GM18519 (cell line): Measurements from ENCODE around the gene KCNT1.
"Not testable (repeated sequence)": the region's sequence is repeated elsewhere in the genome, so short reads cannot be mapped to it uniquely, and the experiment has no call there.

Experiments
- ATAC-seq: cut with Tn5 transposase; IDR thresholded peaks from one replicate; pipeline ENCODE4 v1.9.1; 2021; ENCODE audit warnings: mild to moderate bottlenecking, moderate library complexity; ENCODE audit not compliant: unreplicated experiment, low FRiP score

Gene KCNT1

DNA sequence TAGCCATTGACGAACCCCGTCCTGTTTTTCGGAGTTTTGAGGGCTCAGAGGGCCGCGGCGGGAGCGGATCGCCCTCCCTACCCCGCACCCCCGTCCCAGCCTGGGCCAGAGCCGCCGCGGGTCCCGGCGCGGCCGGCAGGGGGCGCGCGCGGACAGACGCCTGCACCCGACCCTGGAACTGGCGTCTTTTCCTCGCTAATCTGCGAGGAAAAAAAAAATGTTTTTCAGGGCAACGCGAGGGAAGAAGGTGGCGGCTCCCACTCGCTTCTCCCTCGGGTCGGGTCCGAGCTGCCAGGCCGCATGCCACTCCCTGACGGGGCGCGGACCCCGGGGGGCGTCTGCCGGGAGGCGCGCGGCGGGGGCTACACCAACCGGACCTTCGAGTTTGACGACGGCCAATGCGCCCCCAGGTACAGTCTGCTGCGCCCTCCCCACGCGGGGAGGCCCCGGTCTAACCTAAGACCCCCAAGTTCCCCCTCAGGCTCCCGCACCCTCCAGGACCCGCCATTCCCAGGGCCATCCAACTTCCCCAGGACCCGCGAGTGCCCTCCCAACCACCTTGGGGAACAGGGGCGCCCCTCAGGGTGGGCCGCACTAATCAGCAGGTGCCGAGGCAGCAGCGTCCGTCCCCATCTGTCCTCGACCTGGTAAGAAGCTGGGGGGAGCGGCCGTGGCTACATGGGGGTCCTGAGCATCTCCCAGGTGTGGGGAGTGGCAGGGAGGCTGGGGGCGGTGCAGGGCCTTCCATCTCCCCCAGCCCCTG lies at the start of gene KCNT1:
TSS of gene KCNT1 (plus strand) at position 227 of the 763 bp plus-strand sequence. CDS start at position 301, 74 bp downstream.
- no peak for ATAC-seq

DNA sequence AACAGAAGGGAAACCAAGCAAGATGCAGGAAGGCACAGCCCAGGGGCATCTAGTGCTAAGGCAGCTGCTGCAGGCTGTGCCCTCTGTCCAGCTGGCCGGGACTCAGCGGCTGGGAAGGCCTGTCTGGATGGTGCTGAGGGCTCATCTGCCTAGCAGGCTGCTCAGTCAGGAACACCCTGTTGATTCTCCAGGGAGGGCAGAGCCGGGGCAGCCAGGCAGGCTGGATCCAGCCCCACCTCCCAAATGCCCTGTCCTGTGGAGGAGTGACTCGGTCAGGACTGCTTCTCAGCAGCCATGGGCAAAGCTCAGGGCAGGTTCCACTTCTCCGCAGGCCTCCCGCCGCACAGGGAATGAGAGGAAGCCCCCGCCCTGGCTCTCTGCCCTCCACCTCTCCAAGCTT lies 46.7 kb upstream of the KCNT1 start:
- no peak for ATAC-seq

DNA sequence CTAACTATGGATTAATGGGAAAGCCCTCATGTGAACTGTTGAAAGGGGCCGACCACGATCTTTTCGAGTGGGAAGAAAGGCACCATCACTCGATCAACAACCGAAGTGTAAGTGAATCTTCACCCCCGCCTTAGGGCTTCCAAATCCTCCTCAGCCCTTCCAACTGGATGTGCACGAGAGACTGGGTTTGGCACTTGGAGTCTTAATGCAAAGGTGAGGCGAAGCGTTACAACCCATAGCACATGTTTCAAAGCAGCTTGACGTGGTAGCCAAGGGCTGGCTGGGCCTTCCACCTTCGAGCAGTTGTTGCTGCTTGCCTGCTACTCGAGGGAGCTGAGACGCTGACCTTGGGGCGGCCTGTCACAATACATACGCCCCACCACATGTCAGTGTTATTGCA lies 44.6 kb upstream of the KCNT1 start:
- ATAC-seq = no peak

DNA sequence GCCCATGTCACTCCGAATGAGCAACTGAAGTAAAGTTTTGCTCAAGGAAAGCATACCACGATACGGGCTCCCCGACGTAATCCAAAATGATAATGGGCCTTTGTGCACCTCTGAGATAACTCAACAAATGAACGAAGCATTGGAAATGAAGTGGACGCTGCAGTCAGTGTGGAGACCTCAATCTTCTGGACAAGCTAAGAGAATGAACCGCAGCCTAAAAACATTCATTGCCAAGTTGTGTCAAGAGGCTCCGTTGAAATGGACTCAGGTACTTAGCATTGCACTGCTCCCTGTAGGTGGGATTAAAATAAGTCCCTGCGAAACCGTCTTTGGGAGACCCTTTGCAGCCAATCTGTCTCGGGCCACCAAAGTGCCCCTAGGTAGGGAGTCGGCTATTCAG lies 42.7 kb upstream of the KCNT1 start:
- no peak for ATAC-seq

DNA sequence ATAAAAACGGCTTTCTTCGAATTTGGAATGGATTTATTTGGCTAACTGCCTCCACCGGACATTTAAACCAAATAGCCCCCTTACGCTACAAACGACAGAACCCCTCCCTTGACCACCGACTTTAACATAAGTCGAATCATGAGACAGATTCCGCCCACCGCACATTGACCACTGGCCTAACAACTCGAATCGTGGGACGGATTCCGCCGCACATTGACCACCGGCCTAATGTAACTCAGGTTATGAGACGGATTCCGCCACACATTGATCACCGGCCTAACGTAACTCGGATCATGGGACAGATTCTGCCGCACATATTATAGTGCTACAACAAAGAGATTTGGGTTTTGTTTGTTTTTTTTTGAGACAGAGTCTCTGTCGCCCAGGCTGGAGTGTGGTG lies 41.6 kb upstream of the KCNT1 start:
- ATAC-seq = no peak

DNA sequence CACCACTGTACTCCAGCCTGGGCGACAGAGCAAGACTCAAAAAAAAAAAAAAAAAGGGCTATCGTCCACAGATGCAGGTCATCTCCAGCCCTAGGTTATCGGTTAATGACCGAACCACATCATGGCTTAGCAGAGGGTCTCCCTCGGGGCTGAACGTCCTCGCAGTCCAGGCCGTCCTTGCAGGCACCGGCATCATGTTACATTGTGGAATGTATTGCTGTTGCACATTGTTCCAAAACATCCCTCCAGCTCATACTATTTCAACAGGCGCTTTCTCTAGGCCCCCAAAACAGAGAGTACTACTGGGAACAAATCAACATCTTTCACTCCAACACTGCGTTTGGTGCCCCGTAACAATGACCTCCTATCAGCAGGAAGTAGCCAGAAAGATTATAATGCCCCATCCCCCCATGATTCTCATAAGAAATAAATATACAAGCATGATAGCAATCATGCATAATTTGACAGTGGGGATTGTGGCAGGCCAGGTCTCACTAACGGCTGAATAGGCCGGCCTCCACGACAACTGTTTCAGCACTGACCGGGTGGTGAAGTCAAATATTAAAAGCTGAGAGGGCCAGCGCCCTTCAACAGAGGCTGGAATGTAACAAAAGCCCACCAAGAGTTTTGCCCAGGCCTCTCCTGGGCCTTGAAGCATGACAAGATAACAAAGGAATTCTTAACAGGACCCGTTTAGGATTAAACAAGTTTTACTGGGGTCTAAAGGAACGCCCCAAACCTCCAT lies 40.0 kb upstream of the KCNT1 start:
- no peak for ATAC-seq

DNA sequence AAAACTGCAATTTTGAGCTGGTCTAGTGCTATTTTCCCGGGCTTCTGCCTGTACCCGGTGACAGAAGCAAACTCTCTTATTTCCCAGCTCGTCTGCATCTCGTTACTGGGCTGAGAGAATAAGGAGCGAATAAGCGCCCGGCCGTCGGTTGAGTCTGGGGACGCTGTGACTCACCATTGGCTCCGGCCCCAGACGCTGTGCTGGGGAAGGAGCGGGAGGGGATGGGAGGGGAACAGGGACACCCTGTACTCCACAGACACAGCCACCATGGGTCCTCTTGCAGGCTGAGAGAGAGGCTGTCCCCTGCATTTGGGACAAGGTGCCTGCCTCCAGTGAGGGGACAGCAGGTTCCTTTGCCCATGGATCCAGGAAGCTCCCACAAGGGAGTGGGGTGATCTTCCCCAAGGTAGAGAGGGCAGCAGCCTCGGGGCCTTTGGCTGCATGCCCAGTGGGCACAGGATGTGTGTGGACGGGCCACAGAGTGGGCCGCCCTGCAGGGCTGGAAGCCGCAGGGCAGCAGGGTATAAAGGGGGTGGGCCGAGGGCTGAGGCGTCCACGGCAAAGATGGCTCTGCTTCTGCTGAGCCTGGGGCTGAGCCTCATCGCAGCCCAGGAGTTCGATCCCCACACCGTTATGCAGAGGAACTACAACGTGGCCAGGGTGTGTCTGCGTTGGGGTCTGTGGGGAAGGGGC lies 39.1 kb upstream of the KCNT1 start, which contains the start of gene LCN9:
TSS of gene LCN9 (plus strand) at position 552 of the 693 bp plus-strand sequence. CDS start at position 565, 13 bp downstream.
- ATAC-seq = no peak

DNA sequence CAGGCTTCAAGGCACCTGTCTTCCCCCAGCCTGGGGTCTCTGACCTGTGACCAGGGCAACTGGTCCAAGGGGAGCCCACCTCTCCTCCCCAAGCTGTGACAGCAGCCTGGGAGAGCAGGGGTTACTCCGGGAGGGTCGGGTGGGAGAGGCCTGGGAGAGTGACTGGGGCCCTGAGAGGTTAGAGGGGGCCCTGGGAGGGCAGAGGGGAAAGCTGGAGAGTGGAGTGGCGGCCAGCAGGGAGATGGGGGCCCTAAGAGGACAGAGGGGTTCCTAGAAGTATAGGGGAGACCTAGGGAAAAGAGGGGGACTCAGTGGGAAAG lies 38.6 kb upstream of the KCNT1 start:
- no peak for ATAC-seq

DNA sequence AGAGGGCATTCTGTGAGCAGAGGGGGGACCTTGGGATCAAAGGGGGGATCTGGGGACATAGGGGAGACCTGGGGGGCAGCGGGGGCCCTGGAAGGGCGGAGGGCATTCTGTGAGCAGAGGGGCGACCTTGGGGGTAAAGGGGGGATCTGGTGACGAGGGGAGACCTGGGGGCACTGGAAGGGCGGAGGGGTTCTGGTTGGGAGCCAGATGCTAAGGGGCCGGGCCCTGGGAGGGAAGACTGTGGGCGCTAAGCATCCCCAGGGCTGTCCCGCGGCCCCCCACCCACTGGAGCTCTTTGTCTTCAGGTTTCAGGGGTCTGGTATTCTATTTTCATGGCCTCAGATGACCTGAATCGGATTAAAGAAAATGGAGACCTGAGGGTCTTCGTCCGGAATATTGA lies 38.1 kb upstream of the KCNT1 start:
- no peak for ATAC-seq

DNA sequence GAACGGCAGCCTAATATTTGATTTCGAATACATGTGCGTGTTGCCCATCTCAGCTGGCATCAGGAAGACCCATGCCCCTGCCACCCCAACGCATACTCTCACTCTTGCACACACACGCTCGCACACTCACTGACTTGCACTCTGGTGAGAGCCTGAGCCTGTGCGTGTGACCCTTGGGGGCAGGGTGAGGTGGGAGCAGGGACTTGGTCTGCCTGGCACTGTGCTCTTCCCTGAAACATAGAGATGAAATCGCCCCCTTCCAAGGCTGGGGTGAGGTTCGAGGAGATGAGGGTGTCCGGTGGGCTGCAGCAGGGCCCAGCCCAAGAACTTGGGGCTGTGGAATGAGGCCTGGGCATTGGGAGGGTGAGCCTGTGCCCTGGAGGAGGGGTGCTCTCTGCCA lies 37.7 kb upstream of the KCNT1 start:
- no peak for ATAC-seq

DNA sequence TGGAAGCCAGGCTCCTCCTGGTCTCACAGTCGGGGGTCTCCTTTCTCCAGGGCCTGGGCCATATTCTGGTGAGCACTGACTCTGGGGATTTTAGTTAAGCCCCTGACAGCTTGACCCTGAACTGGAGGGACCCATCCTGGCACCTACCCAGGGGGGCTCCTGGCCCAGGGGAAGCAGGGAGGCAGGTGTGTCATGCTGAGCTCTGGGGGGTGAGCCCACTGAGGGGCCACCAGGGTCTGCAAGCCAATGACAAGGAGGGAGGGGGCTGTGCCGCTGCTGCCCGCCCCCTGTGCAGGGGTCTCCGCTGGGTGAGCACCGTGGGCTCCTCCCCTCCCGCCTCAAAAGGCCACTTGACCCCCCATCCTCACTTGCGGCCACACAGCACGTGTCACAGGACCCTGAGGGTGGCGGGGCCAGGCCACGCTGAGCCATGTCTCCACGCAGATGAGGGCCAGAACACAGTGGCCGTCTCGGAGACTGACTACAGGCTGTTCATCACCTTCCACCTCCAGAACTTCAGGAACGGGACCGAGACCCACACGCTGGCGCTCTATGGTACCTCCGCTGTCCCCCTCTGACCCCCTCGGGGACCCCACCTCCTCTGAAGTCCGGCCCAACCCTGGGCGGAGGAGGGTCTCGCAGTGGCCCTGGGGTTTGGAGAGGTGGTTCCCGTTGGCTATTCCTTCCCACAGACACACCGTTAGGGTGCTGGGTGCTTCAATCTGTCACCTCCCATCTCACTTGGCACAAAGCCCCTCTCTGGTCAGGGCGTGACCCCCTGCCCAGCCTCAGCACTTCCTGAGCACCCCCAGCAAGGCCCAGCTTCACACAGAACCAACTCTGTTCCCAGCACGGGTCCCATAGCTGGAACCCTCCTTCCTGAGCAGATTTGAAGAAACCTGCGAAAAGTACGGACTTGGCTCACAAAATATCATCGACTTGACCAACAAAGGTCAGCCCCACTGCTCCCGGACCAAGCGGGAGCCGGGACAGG lies 36.9 kb upstream of the KCNT1 start:
- ATAC-seq = no peak

DNA sequence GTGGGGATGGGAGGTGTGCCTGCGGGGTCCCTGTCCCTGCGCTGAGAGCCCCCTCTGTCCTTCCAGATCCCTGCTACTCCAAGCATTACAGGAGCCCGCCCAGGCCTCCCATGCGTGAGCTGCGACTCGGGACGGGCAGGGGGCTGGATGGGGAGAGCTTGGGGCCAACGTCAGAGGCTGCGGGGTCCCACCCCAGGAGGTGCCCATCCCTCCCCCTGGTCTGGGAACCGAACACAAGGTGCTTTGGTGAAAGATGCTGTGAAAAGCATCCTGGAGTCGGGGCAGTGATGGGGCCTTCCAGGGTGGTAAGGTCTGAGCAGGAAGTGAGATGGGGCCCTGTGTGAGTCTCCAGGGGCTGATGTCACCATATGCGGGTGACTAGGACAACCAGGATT lies 36.2 kb upstream of the KCNT1 start:
- no peak for ATAC-seq

DNA sequence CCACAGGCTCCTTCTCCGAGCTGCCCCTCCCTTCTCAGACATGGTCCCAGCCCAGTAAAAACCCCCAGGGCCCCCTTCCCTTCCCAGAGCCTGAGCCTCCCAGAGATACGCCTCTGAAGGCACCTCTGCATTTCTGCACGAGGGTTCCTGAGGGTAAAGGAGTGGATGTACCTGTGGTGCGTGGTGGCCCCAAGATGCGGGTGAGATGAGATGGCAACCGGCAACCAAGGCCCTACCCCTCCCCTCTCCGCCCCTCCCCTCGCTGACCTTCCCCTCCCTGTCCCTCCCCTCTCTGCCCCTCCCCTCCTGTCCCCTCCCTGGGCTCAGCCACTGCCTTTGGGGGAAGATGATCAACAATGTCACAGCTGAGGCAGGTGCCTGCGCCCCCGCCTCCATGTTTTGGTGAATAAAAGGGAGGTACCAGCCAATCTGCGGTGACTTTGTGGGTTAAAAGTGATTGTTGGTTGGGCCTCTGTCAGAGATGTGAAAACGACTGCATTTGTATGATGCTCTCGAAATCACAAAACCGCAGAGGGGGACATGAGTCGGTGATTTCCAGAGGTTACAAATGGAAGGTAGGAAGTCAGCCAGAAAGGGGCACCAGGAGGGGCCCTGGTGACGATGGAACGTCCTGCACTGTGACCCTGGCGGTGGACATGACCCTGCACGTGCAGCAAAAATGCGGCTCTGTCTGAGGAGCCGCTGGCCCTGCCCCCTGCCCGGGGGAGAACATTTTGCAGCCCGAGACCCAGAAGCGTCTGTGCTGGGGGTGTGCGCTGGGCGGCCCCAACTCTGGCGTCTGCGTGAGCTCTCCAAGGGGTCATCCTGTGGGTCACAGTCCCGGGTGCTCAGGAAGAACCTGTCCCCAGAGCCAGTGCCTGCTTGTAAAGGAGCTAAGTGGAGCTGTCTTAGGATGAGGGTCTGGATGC lies 35.2 kb upstream of the KCNT1 start:
- no peak for ATAC-seq

DNA sequence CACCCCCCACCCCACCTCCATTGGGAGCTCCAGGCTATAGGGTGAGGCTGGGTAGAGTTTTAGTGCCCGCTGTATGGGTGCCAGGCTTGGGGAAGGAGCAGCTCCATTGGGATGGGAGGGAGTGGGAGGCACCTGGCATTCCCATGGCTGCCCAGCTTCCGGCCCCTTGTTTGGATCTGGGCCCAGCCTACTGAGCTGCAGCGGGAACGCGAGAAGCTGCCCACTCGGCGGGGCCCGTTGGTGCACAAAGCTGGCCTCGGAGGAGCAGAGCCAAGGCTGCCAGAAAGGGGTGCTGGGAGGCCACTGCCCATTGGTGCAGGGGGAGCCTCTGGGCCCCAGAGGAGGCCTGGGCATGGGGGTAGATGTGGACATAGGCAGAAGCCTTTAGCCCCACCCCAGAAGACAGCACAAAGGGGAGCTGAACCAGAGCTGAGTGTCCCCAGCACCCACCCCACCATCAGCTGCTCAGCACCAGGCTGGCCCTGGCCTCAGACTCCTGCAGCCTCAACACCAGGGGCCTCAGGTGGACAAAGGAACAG lies 34.5 kb upstream of the KCNT1 start:
- no peak for ATAC-seq

DNA sequence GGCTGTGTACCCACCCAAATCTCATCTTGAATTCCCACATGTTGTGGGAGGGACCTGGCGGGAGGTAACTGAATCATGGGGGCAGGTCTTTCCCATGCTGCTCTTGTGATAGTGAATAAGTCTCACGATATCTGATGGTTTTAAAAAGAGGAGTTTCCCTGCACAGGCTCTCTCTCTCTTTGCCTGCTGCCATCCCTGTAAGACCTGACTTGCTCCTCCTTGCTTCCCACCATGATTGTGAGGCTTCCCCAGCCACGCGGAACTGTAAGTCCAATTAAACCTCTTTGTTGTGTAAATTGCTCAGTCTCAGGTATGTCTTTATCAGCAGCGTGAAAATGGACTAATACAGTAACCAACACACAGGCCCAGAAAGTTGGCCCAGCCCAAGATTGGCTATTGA lies 33.0 kb upstream of the KCNT1 start:
- ATAC-seq = not testable (repeated sequence)

DNA sequence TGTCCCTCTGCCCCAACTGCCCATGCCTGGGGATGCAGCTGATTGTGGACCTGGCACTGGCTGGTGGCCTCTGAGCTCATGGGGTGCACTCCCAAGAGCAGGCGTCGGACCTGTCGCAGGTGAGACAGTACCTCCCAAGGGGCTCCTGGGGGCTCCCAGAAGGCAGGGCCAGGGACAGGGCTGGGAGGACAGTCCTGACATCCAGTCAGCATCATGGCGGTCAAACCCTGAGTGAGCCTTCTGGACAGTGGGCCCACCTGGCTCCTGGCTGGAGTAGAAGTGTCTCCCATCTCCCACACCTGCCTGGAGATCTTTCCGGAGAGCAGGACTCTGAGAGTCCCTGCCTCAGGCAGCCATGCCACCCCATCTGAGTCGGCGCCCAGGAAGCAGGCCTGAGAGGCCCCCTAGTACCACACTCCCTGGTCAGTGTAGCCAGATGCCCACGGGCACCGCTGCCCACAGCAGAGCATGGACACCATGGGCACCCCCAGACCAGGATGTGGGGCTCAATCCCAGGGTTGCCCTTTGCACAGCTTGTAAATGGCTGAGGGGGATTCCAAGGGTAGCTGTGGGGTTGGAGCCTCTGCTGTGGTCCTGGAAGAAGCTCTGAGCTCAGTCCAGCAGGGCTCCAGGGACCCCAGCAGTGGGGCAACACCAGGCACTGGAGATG lies 32.2 kb upstream of the KCNT1 start:
- ATAC-seq = no peak

DNA sequence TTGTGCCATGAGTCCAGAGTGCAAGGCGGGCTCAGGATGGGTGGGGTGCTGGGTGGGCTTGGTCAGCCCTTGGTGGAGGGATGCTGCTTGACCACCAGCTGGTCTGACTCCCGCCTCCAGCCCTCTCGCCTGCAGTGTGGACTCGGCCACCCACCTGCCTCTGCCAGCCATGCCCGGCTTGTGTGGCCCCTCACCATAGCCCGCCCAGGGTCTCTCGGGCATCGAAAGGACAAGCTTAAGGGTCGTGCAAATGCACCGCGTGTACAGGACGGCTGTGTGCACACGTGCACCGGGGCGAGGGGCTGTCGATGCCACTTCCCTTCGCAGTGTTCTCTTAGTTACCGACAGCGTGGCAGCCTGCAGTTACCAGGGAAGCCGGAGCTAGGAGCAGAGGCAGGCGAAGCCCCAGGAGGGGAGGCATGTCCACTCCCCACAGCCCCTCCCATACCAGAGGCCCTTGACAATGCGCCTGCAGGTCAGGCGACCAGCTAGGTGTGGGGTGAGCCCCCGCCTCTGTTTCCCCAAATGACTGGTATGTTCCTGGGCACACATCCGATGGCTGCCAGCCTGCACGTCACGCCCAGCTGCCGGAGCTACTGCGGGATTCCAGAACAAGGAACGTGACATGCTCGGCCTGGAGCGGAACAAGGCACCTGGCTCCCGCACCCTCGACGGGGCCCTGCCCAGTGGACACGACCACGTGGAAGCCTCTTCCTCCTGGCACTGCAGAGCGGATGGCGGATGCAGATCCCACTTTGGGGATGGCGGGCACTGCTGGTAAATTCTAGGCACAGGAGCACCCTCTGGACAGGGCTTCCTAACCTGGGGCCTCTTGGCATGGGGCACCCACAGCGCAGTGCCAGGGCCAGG lies 31.0 kb upstream of the KCNT1 start:
- ATAC-seq = no peak
